OCI-LY7 (cell line): ENCODE results near the gene FADD. TPM values are rescaled to one million over a fixed set of nuclear protein-coding genes. Genes with fewer than 3 reads are reported as not detected.

Experiments
- BruUV-seq: library from RNA; stranded (reverse); fragments of 400-500 nt; replicated peaks from 2 replicates; lab custom pipeline; 2021; lab: Mats Ljungman, UMichigan
- CTCF ChIA-PET: fragments of 300-600 bp; sonication (Branson Sonifier 250); formaldehyde crosslinking; loops from one replicate; lab custom pipeline; 2022; ENCODE audit warnings: antibody characterized with exemption; ENCODE audit not compliant: unreplicated experiment; lab: Charles Lee
- POLR2A ChIA-PET: fragments of 300-600 bp; sonication (Branson Sonifier 250); formaldehyde crosslinking; loops from one replicate; lab custom pipeline; 2022; ENCODE audit warnings: antibody characterized with exemption; lab: Charles Lee
- DNase-seq: peaks from one replicate; pipeline ENCODE4 v3.0.0-alpha.2; 2015; ENCODE audit warnings: low spot score
- H2AFZ ChIP-seq: fragments of 200-600 bp; sonication (generic), shearing (Covaris generic); 2 replicates; pipeline ENCODE4 v1.6.1; 2014; ENCODE audit warnings: mild to moderate bottlenecking, antibody characterized with exemption, low read length, moderate library complexity
- H3K27ac ChIP-seq: fragments of 200-600 bp; sonication (generic); 2 replicates; pipeline ENCODE4 v1.5.1; 2014; ENCODE audit warnings: mixed run types, low read depth, mild to moderate bottlenecking, moderate library complexity, low read length, inconsistent platforms; ENCODE audit not compliant: poor library complexity, severe bottlenecking
- H3K36me3 ChIP-seq: fragments of 200-600 bp; sonication (generic); 2 replicates; pipeline ENCODE4 v1.6.1; 2014; ENCODE audit warnings: mild to moderate bottlenecking, antibody characterized with exemption, low read length, moderate library complexity, mixed read lengths; ENCODE audit not compliant: insufficient read depth
- H3K4me1 ChIP-seq: fragments of 200-600 bp; sonication (generic); 2 replicates; pipeline ENCODE4 v1.5.1; 2014; ENCODE audit warnings: mild to moderate bottlenecking, low read length; ENCODE audit not compliant: insufficient read depth, poor library complexity, severe bottlenecking
- H3K4me2 ChIP-seq: fragments of 200-600 bp; sonication (generic); 2 replicates; pipeline ENCODE4 v1.6.1; 2014; ENCODE audit warnings: mild to moderate bottlenecking, low read length
- H3K4me3 ChIP-seq: fragments of 200-600 bp; sonication (generic); 2 replicates; pipeline ENCODE4 v1.5.1; 2014; ENCODE audit warnings: mild to moderate bottlenecking, low read depth, low read length; ENCODE audit not compliant: poor library complexity, severe bottlenecking
- H3K79me2 ChIP-seq: fragments of 200-600 bp; sonication (generic); 2 replicates; pipeline ENCODE4 v1.6.1; 2016; ENCODE audit warnings: low read depth, mild to moderate bottlenecking, low read length, moderate library complexity, mixed read lengths; ENCODE audit not compliant: insufficient read depth
- H3K9me2 ChIP-seq: fragments of 200-600 bp; sonication (generic); 2 replicates; pipeline ENCODE4 v1.6.1; 2016; ENCODE audit warnings: mild to moderate bottlenecking, low read length, mixed read lengths; ENCODE audit not compliant: insufficient read depth
- H3K9me3 ChIP-seq: fragments of 200-600 bp; sonication (generic); 2 replicates; pipeline ENCODE4 v1.6.1; 2014; ENCODE audit warnings: mild to moderate bottlenecking, mixed run types, low read length, mixed read lengths
- H4K20me1 ChIP-seq: fragments of 200-600 bp; sonication (generic); 2 replicates; pipeline ENCODE4 v1.6.1; 2014; ENCODE audit warnings: mild to moderate bottlenecking, antibody characterized with exemption, low read length, moderate library complexity, mixed read lengths; ENCODE audit not compliant: insufficient read depth
- CTCF ChIP-seq: fragments of 200-600 bp; sonication (generic); conservative IDR thresholded peaks from 2 replicates; pipeline ENCODE4 v1.5.1; 2014; ENCODE audit warnings: mild to moderate bottlenecking, antibody characterized with exemption, low read length, moderate library complexity, mixed read lengths
- EZH2phosphoT487 ChIP-seq: fragments of 200-600 bp; sonication (generic); IDR thresholded peaks from 2 replicates; pipeline ENCODE4 v1.6.1; 2018; ENCODE audit warnings: low read depth, borderline replicate concordance, mild to moderate bottlenecking, mixed run types, antibody characterized with exemption, low read length, moderate library complexity, mixed read lengths
- intact Hi-C: fragments of 100-400 bp; cut with micrococcal nuclease; formaldehyde crosslinking; loops from one replicate; pipeline ENCODE4 v1.10.0; 2022; ENCODE audit not compliant: unreplicated experiment
- total RNA-seq, 2 experiments: library from RNA; depleted of rRNA in 1 of 2; stranded (reverse); fragments of >200 nt in 1 of 2; shearing (Covaris generic) in 1 of 2; gene quantifications; 2 replicates each; pipeline ENCODE4 v1.2.3, GENCODE V29; 2014 to 2022

Gene FADD
- total RNA-seq, 2 experiments from 2014 or later: 32.9 to 34.1 TPM

DNA sequence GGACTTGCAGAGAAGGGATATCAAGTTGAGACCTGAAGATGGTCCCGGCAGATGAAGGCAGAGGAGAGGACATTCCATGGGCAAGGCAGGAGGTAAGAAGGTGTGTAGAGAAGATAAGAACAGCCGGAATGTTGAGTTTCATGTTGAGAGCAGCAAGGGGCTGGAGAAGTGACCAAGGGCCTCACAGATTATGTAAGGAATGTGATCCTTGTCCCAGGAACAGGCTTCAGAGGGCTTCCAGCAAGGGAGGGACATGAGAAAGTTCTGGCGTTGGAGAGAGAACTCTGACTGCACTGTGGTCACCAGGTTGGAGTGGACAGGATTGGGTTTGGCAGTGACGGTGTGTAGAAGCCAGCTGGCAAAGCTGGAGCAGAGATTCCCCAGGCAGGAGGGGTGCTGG is 39.8 kb downstream of the FADD start:
- Histone ChIP-seq H3K4me2 (no peak overlapping the region), H3K4me1 (no peaks in the 10 kb centered on the region), H3K9me2 (no peaks in the 10 kb centered on the region), H3K36me3 (no peaks in the 10 kb centered on the region), H4K20me1 (no peaks in the 10 kb centered on the region), H3K9me3 (no peaks in the 10 kb centered on the region), H3K27ac (no peak overlapping the region), H3K79me2 (no peaks in the 10 kb centered on the region), H3K4me3 (no peak overlapping the region), H2AFZ (no peak overlapping the region)
- no TSS peak for BruUV-seq
- DNase-seq: no peak
- TF ChIP-seq CTCF: no peak
- no peak for TF ChIP-seq EZH2phosphoT487
- ChIA-PET POLR2A (no interaction called here), CTCF (no interaction called here)
- intact Hi-C loops: no loop called here

DNA sequence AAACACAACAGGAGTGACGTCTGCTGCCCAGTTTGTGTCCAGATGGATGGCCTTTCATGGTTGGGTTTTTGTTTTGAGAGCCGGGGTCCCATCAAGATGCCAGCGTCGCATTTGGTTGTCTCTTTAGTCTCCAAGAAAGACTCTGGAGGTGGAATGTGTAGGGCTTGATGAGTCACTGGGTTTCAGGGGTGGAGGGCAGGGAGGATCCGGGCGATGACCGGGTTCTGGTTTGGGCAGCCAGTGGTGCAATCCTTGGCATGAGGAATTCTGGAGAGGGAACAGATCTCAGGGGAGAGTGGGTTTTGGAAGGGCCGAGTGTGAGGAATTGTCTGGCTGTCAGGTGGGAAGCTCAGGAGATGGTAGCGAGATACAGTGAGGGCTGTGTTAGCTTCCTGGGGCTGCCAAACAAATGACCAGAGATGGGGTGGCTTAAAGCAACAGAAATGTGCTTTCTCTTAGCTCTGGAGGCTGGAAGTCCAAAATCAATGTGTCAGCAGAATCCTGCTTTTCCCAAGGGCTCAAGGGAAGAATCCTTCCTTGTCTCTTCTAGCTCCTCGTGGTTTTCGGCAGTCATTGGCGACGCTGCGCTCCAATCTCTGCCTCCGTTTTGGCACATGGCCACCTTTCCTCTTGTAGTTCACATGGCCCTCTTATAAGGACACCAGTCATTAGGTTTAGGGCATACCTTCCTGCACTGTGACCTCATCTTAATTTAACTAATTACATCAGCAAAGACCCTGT is 41.0 kb downstream of the FADD start:
- Histone ChIP-seq H3K9me2 (no peaks in the 10 kb centered on the region), H3K4me1 (no peaks in the 10 kb centered on the region), H3K27ac (no peak overlapping the region), H3K36me3 (no peaks in the 10 kb centered on the region), H3K4me3 (no peak overlapping the region), H4K20me1 (no peaks in the 10 kb centered on the region), H3K79me2 (no peaks in the 10 kb centered on the region), H3K4me2 (no peak overlapping the region), H2AFZ (no peak overlapping the region), H3K9me3 (no peaks in the 10 kb centered on the region)
- DNase-seq: no peak
- ChIA-PET POLR2A (no interaction called here), CTCF (no interaction called here)
- intact Hi-C loops: no loop called here
- TF ChIP-seq CTCF: no peak
- BruUV-seq: no TSS peak

- Histone ChIP-seq H3K4me3 (no peak overlapping the region), H3K4me1 (no peaks in the 10 kb centered on the region), H3K9me3 (no peaks in the 10 kb centered on the region), H3K4me2 (no peak overlapping the region), H3K79me2 (no peaks in the 10 kb centered on the region), H3K27ac (no peak overlapping the region), H2AFZ (no peak overlapping the region), H3K36me3 (no peaks in the 10 kb centered on the region), H4K20me1 (no peaks in the 10 kb centered on the region), H3K9me2 (no peaks in the 10 kb centered on the region)
- no TSS peak for BruUV-seq
- intact Hi-C loops: no loop called here
- no peak for DNase-seq
- TF ChIP-seq EZH2phosphoT487 (no peak), CTCF (no peak)
- CTCF ChIA-PET: no interaction called here
- POLR2A ChIA-PET: no interaction called here
These were observed 41.6 kb downstream of the FADD start for GRCh38 chr11:70244698-70245097.
